Sigmoid colon (tissue), 4 donors: Measurements from ENCODE around the gene AIFM1.
A peak's percentile ranks its signal among the peaks of the same experiment; 100 is the strongest.

Experiments
- POLR2A ChIP-seq, 2 donors: fragments of 450-650 bp; IDR thresholded peaks; one replicate each; pipeline ENCODE4 v1.6.1; 2016; ENCODE audit warnings: antibody characterized with exemption in 2 of 2, mild to moderate bottlenecking in 2 of 2, moderate library complexity in 2 of 2
- POLR2AphosphoS5 ChIP-seq, 4 donors: sonication (generic); formaldehyde crosslinking; IDR thresholded peaks; one replicate each; pipeline ENCODE4 v1.6.1; 2017; ENCODE audit warnings: antibody characterized with exemption in 4 of 4
- TF ChIP-seq, protein P1 (sequence below), 4 experiments: fragments of 450-650 bp in 3 of 4; fragments of 200-600 bp in 1 of 4; IDR thresholded peaks; one replicate each; pipeline ENCODE4 v1.5.1; 2016 to 2019; ENCODE audit warnings: antibody characterized with exemption in 4 of 4, mild to moderate bottlenecking in 3 of 4, moderate library complexity in 2 of 4

- TF ChIP-seq, protein P1, sequence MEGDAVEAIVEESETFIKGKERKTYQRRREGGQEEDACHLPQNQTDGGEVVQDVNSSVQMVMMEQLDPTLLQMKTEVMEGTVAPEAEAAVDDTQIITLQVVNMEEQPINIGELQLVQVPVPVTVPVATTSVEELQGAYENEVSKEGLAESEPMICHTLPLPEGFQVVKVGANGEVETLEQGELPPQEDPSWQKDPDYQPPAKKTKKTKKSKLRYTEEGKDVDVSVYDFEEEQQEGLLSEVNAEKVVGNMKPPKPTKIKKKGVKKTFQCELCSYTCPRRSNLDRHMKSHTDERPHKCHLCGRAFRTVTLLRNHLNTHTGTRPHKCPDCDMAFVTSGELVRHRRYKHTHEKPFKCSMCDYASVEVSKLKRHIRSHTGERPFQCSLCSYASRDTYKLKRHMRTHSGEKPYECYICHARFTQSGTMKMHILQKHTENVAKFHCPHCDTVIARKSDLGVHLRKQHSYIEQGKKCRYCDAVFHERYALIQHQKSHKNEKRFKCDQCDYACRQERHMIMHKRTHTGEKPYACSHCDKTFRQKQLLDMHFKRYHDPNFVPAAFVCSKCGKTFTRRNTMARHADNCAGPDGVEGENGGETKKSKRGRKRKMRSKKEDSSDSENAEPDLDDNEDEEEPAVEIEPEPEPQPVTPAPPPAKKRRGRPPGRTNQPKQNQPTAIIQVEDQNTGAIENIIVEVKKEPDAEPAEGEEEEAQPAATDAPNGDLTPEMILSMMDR (IDR thresholded peaks at IDR 0.05), result no peak
- TF ChIP-seq POLR2A (IDR thresholded peaks at IDR 0.05) (peak; percentile 52 to 60), POLR2AphosphoS5 (IDR thresholded peaks at IDR 0.05) (peak; percentile 69 to 81 (median 76))
Observed at GRCh38 chrX:130165703-130166502, at the start of gene AIFM1.
